Measurements from ENCODE around the gene CITED2. TPM values are rescaled to one million over a fixed set of nuclear protein-coding genes. Genes with fewer than 3 reads are reported as not detected.

Gene CITED2
- total RNA-seq, 4 donors from 2014 or later = 70.8 to 395 (median 345) TPM

DNA sequence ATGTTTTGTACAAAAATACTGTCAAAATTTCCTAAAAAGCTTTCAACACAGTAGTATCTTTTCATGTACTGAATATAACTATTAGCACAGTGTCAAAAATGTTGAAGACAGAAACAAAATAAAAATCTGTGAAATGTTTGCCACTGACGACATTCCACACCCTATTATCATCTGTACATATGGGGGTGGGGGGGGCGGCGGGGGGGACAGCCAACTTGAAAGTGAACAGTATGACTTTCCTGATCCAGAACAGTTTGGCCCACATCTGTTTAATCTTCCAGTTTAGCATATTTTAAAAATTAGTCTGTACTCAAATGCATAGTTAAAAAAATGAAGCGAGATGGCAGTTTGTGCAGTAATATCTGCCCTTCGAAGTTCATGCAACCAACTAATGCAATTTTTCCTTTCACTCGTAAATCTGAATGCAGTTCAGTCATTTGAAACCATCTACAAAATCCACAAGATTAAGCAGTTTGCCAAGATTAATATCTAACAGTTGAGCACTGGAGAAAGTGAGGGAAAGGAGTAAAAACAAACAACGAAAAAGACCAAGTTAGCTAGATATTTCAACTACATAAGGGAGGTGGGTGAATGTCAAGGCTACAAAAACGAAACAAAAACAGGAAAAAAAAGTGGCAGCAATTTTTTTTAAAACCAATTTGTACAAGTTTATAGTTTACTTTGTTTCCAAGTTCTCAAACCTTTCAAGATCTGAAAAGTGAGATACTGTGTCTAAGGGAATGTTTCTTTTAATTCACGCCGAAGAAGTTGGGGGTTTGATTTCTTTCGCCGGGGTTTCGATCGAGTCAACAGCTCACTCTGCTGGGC is 1.9 kb downstream of the CITED2 start:
- peak overlapping the region; percentile 94 to 97 (median 96) for H3K27ac ChIP-seq
- in situ Hi-C loops (cut with MboI; ENCODE audit: low sequenced_read_pairs in 4 of 4) = loop anchor here in 3 of 4 donors (10.0 to 25.0 kb wide), 4 partner anchors 235 to 1065 kb away; partner anchors contain the start of gene HECA (in 1 of the 3)

GRCh38 chr6:139371421-139372203 is 2.8 kb downstream of the CITED2 start:
- in situ Hi-C loops (cut with MboI; ENCODE audit: low sequenced_read_pairs in 4 of 4) (loop anchor here in 3 of 4 donors (10.0 to 25.0 kb wide), 4 partner anchors 234 to 1066 kb away; partner anchors contain the start of gene HECA (in 1 of the 3)), intact Hi-C loops (cut with DNase I; ENCODE audit: low total_unique reads) (loop anchor here (2.0 to 10.0 kb wide), 7 partner anchors 79 to 621 kb away; partner anchors contain the start of gene TXLNB)
- Histone ChIP-seq H3K36me3 (peaks cover 0 to 16% of the 10 kb centered on the region in 2 donors), H3K27ac (peak overlapping the region; percentile 94 to 97 (median 96)), H3K4me1 (peaks cover 29 to 36% of the 10 kb centered on the region in 2 donors), H3K27me3 (no peaks in the 10 kb centered on the region), H3K4me3 (peak overlapping the region; percentile 85 to 97 (median 87)), H3K9me3 (no peaks in the 10 kb centered on the region)
- DNase-seq = no peak
- TF ChIP-seq, protein P1, sequence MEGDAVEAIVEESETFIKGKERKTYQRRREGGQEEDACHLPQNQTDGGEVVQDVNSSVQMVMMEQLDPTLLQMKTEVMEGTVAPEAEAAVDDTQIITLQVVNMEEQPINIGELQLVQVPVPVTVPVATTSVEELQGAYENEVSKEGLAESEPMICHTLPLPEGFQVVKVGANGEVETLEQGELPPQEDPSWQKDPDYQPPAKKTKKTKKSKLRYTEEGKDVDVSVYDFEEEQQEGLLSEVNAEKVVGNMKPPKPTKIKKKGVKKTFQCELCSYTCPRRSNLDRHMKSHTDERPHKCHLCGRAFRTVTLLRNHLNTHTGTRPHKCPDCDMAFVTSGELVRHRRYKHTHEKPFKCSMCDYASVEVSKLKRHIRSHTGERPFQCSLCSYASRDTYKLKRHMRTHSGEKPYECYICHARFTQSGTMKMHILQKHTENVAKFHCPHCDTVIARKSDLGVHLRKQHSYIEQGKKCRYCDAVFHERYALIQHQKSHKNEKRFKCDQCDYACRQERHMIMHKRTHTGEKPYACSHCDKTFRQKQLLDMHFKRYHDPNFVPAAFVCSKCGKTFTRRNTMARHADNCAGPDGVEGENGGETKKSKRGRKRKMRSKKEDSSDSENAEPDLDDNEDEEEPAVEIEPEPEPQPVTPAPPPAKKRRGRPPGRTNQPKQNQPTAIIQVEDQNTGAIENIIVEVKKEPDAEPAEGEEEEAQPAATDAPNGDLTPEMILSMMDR (IDR thresholded peaks at IDR 0.05 in 4 of 5, conservative IDR thresholded peaks at IDR 0.05 in 1 of 5) = no peak
- TF ChIP-seq POLR2A (IDR thresholded peaks at IDR 0.05) = no peak
- no peak for ATAC-seq

More for the DNA sequence above, 1.9 kb downstream of the CITED2 start:
- no peaks in the 10 kb centered on the region for H3K9me3 ChIP-seq
- no peaks in the 10 kb centered on the region for H3K27me3 ChIP-seq
- TF ChIP-seq POLR2A (IDR thresholded peaks at IDR 0.05) = no peak
- TF ChIP-seq, protein P1 (IDR thresholded peaks at IDR 0.05 in 4 of 5, conservative IDR thresholded peaks at IDR 0.05 in 1 of 5) = no peak
- intact Hi-C loops (cut with DNase I; ENCODE audit: low total_unique reads) = loop anchor here (5.0 to 10.0 kb wide), 5 partner anchors 80 to 620 kb away; partner anchors contain the start of gene TXLNB
- peak overlapping the region; percentile 85 to 97 (median 87) for H3K4me3 ChIP-seq
- peaks cover 36 to 42% of the 10 kb centered on the region in 2 donors for H3K4me1 ChIP-seq
- DNase-seq (no peak), ATAC-seq (no peak)
- H3K36me3 ChIP-seq = peaks cover 0 to 16% of the 10 kb centered on the region in 2 donors

GRCh38 chr6:139370999-139371345 is 3.5 kb downstream of the CITED2 start:
- peak overlapping the region; percentile 85 to 97 (median 87) for H3K4me3 ChIP-seq
- ATAC-seq = no peak

More at GRCh38 chr6:139370999-139371345, 3.5 kb downstream of the CITED2 start:
- no peak for DNase-seq
- TF ChIP-seq, protein P1 (IDR thresholded peaks at IDR 0.05 in 4 of 5, conservative IDR thresholded peaks at IDR 0.05 in 1 of 5) = no peak
- no peak for TF ChIP-seq POLR2A (IDR thresholded peaks at IDR 0.05)
- Histone ChIP-seq H3K27ac (peak overlapping the region; percentile 94 to 97 (median 96)), H3K9me3 (no peaks in the 10 kb centered on the region), H3K4me1 (peaks cover 24 to 30% of the 10 kb centered on the region in 2 donors), H3K36me3 (peaks cover 0 to 16% of the 10 kb centered on the region in 2 donors), H3K27me3 (no peaks in the 10 kb centered on the region)
- in situ Hi-C loops (cut with MboI; ENCODE audit: low sequenced_read_pairs in 4 of 4) = loop anchor here in 3 of 4 donors (10.0 to 25.0 kb wide), 4 partner anchors 234 to 1066 kb away; partner anchors contain the start of gene HECA (in 1 of the 3)
- intact Hi-C loops (cut with DNase I; ENCODE audit: low total_unique reads) = loop anchor here (1.0 to 10.0 kb wide), 9 partner anchors 79 to 1070 kb away; partner anchors contain the start of gene TXLNB
